PC-3 (cell line): ENCODE data around the gene MACROH2A1. TPM values are rescaled to one million over a fixed set of nuclear protein-coding genes. Genes with fewer than 3 reads are reported as not detected.

Source experiments
- ATAC-seq: fragments of 200-7000 bp; cut with Tn5 transposase; 2 replicates; pipeline ENCODE4 v1.9.1; 2020; ENCODE audit warnings: mild to moderate bottlenecking, moderate library complexity
- BruUV-seq: library from RNA; stranded (reverse); fragments of 400-500 nt; replicated peaks from 2 replicates; lab custom pipeline; 2021; lab: Mats Ljungman, UMichigan
- CTCF ChIA-PET: fragments of 300-600 bp; sonication (Branson Sonifier 250); formaldehyde crosslinking; loops from one replicate; lab custom pipeline; 2022; ENCODE audit warnings: antibody characterized with exemption; lab: Charles Lee
- POLR2A ChIA-PET: fragments of 300-600 bp; sonication (Branson Sonifier 250); formaldehyde crosslinking; loops from one replicate; lab custom pipeline; 2022; ENCODE audit warnings: antibody characterized with exemption; ENCODE audit not compliant: unreplicated experiment; lab: Charles Lee
- DNase-seq: peaks from one replicate; pipeline ENCODE4 v3.0.0-alpha.2; 2015
- H2AFZ ChIP-seq: fragments of 300-600 bp; sonication (generic); 2 replicates; pipeline ENCODE4 v1.6.0; 2016; ENCODE audit warnings: antibody characterized with exemption, low read length
- H3F3A ChIP-seq: fragments of 300-600 bp; sonication (generic); one replicate; pipeline ENCODE4 v1.6.0; 2017; ENCODE audit warnings: antibody characterized with exemption, low read length, control low read depth, mild to moderate bottlenecking; ENCODE audit not compliant: unreplicated experiment
- H3K27ac ChIP-seq: fragments of 300-600 bp; sonication (generic); 2 replicates; pipeline ENCODE4 v1.5.1; 2016; ENCODE audit warnings: mild to moderate bottlenecking, low read length
- H3K27me3 ChIP-seq: fragments of 300-600 bp; sonication (generic); 2 replicates; pipeline ENCODE4 v1.6.1; 2016; ENCODE audit warnings: low read length, mixed read lengths
- H3K36me3 ChIP-seq: fragments of 300-600 bp; sonication (generic); 2 replicates; pipeline ENCODE4 v1.6.1; 2016; ENCODE audit warnings: low read depth, mixed run types, low read length, mixed read lengths
- H3K4me1 ChIP-seq: fragments of 300-600 bp; sonication (generic); 2 replicates; pipeline ENCODE4 v1.5.1; 2016; ENCODE audit warnings: low read length; ENCODE audit not compliant: insufficient read depth
- H3K4me2 ChIP-seq: fragments of 300-600 bp; sonication (generic); 2 replicates; pipeline ENCODE4 v1.6.0; 2016; ENCODE audit warnings: low read length
- H3K4me3 ChIP-seq: fragments of 300-600 bp; sonication (generic); 2 replicates; pipeline ENCODE4 v1.5.1; 2016; ENCODE audit warnings: mild to moderate bottlenecking, low read length, mixed read lengths
- H3K79me2 ChIP-seq: fragments of 300-600 bp; sonication (generic); 2 replicates; pipeline ENCODE4 v1.6.1; 2017; ENCODE audit warnings: low read length, mixed read lengths
- H3K9ac ChIP-seq: fragments of 300-600 bp; sonication (generic); 2 replicates; pipeline ENCODE4 v1.6.0; 2016; ENCODE audit warnings: mild to moderate bottlenecking, low read length
- H3K9me2 ChIP-seq: fragments of 300-600 bp; sonication (generic); replicated peaks from 2 replicates; pipeline ENCODE4 v1.6.1; 2016; ENCODE audit warnings: mixed run types, low read length, mixed read lengths
- H3K9me3 ChIP-seq: fragments of 300-600 bp; sonication (generic); 2 replicates; pipeline ENCODE4 v1.6.1; 2016; ENCODE audit warnings: low read length, mixed read lengths
- H4K20me1 ChIP-seq: fragments of 300-600 bp; sonication (generic); 2 replicates; pipeline ENCODE4 v1.6.1; 2016; ENCODE audit warnings: low read length, mixed read lengths
- EZH2 ChIP-seq: fragments of 300-600 bp; sonication (generic); IDR thresholded peaks from one replicate; pipeline ENCODE4 v1.6.1; 2017; ENCODE audit warnings: antibody characterized with exemption, mild to moderate bottlenecking, low read length; ENCODE audit not compliant: unreplicated experiment
- EZH2phosphoT487 ChIP-seq: fragments of 300-600 bp; sonication (generic); IDR thresholded peaks from 2 replicates; pipeline ENCODE4 v1.6.1; 2018; ENCODE audit warnings: mild to moderate bottlenecking, antibody characterized with exemption, low read length, borderline replicate concordance
- intact Hi-C: fragments of 100-400 bp; cut with micrococcal nuclease; formaldehyde crosslinking; loops from 2 replicates; pipeline ENCODE4 v1.9.0; 2023
- total RNA-seq: library from RNA; depleted of rRNA; stranded (reverse); fragments of >200 nt; gene quantifications from 2 replicates; pipeline ENCODE4 v1.2.3, GENCODE V29; 2014
- TF ChIP-seq, protein P1 (sequence below): fragments of 300-600 bp; sonication (generic); conservative IDR thresholded peaks from 2 replicates; pipeline ENCODE4 v1.5.1; 2017; ENCODE audit warnings: antibody characterized with exemption, low read depth, mild to moderate bottlenecking, low read length

MACROH2A1 gene
- total RNA-seq, 1 experiment from 2014 or later, result 388 TPM

- peaks cover 22% of the 10 kb centered on the region for H3K4me1 ChIP-seq
- no TSS peak for BruUV-seq
- TF ChIP-seq EZH2, result no peak
- TF ChIP-seq EZH2phosphoT487, result no peak
- TF ChIP-seq, protein P1, sequence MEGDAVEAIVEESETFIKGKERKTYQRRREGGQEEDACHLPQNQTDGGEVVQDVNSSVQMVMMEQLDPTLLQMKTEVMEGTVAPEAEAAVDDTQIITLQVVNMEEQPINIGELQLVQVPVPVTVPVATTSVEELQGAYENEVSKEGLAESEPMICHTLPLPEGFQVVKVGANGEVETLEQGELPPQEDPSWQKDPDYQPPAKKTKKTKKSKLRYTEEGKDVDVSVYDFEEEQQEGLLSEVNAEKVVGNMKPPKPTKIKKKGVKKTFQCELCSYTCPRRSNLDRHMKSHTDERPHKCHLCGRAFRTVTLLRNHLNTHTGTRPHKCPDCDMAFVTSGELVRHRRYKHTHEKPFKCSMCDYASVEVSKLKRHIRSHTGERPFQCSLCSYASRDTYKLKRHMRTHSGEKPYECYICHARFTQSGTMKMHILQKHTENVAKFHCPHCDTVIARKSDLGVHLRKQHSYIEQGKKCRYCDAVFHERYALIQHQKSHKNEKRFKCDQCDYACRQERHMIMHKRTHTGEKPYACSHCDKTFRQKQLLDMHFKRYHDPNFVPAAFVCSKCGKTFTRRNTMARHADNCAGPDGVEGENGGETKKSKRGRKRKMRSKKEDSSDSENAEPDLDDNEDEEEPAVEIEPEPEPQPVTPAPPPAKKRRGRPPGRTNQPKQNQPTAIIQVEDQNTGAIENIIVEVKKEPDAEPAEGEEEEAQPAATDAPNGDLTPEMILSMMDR, result no peak
- H3K36me3 ChIP-seq, result no peaks in the 10 kb centered on the region
- no peaks in the 10 kb centered on the region for H3K79me2 ChIP-seq
- H3K4me2 ChIP-seq, result peak overlapping the region; percentile 26; the same call in 1 of the 2 replicates
- intact Hi-C loops, result loop anchor here (2.0 to 5.0 kb wide), 2 partner anchors 13 to 77 kb away; no protein-coding TSS in a partner anchor
- ChIA-PET CTCF (no interaction called here), POLR2A (interaction anchor here (0.5 kb wide), 1 partner anchor 130 kb away, joined by 4 read pairs; no protein-coding TSS in a partner anchor)
- ATAC-seq, result peak; percentile 6
- H3K9me2 ChIP-seq, result no peaks in the 10 kb centered on the region
- H3K9me3 ChIP-seq, result no peaks in the 10 kb centered on the region
- no peak overlapping the region for H2AFZ ChIP-seq
- DNase-seq, result no peak
- no peaks in the 10 kb centered on the region for H3F3A ChIP-seq
- H3K9ac ChIP-seq, result no peak overlapping the region
- H3K27ac ChIP-seq, result no peak overlapping the region
- H3K27me3 ChIP-seq, result no peaks in the 10 kb centered on the region
- no peaks in the 10 kb centered on the region for H4K20me1 ChIP-seq
- no peak overlapping the region for H3K4me3 ChIP-seq
Observed at GRCh38 chr5:135324160-135324559, 74.9 kb downstream of the MACROH2A1 start.

DNA sequence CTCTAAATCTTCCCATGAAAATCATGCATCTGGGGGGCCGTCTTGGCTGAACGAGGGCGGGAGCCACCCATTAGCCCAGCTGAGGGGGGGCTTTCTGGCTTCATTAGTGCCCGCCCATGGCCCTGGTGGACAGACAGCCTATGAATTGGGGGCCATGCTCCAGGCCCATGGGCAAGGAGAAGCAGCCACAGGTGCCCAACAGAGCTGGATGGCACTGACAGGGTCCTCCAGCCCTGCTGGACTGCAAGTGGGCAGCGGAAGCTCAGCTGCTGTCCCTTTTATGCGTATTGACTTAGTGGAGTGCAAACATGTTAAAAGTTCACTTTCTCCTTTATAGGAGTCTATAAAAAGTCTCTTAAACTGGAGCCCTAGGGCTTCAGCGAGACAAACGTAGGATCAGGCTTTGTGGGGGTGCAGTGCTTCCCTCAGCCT lies 75.3 kb downstream of the MACROH2A1 start:
- Histone ChIP-seq H3K27ac (no peak overlapping the region), H3K36me3 (no peaks in the 10 kb centered on the region), H2AFZ (no peak overlapping the region), H3K27me3 (no peaks in the 10 kb centered on the region), H3F3A (no peaks in the 10 kb centered on the region), H4K20me1 (no peaks in the 10 kb centered on the region), H3K79me2 (no peaks in the 10 kb centered on the region), H3K9me3 (no peaks in the 10 kb centered on the region), H3K9me2 (no peaks in the 10 kb centered on the region), H3K4me2 (peak overlapping the region; percentile 26; the same call in 1 of the 2 replicates), H3K9ac (no peak overlapping the region), H3K4me3 (no peak overlapping the region), H3K4me1 (peaks cover 22% of the 10 kb centered on the region)
- ATAC-seq, result peak; percentile 73
- DNase-seq, result peak; percentile 27
- ChIA-PET POLR2A (no interaction called here), CTCF (no interaction called here)
- BruUV-seq, result no TSS peak
- intact Hi-C loops, result loop anchor here (2.0 to 5.0 kb wide), 2 partner anchors 13 to 76 kb away; no protein-coding TSS in a partner anchor
- TF ChIP-seq EZH2phosphoT487 (no peak), EZH2 (no peak)
- TF ChIP-seq, protein P1, result no peak

DNA sequence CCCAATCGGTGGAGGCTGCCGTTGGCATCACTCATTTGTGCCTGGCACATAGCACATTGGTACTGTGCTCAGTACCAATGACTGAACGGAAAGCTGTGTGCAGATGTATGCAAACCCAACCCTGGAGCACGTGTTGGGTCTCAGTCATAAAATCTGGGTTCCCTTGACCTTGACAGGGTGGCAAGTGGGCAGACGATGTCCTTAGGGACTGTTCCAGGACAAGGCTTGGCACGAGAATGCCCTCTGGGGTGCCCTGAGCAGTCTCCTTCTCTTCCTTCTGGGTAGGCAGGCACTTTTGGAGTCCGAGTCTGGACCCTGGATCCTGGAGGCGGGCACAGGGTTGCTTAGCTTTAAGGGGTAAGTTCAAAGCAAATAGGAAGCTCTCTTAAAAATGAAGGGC lies 75.8 kb downstream of the MACROH2A1 start:
- intact Hi-C loops, result loop anchor here (5.0 kb wide), 1 partner anchor 76 kb away; no protein-coding TSS in a partner anchor
- Histone ChIP-seq H3K9me3 (no peaks in the 10 kb centered on the region), H3K27me3 (no peaks in the 10 kb centered on the region), H2AFZ (no peak overlapping the region), H3K79me2 (no peaks in the 10 kb centered on the region), H3K9ac (no peak overlapping the region), H3K4me1 (peaks cover 22% of the 10 kb centered on the region), H3K36me3 (no peaks in the 10 kb centered on the region), H3F3A (no peaks in the 10 kb centered on the region), H3K27ac (no peak overlapping the region), H4K20me1 (no peaks in the 10 kb centered on the region), H3K4me3 (no peak overlapping the region), H3K9me2 (no peaks in the 10 kb centered on the region), H3K4me2 (no peak overlapping the region)
- ChIA-PET POLR2A (no interaction called here), CTCF (no interaction called here)
- TF ChIP-seq EZH2phosphoT487, result no peak
- TF ChIP-seq, protein P1, result no peak
- TF ChIP-seq EZH2, result no peak
- no peak for DNase-seq
- no TSS peak for BruUV-seq
- no peak for ATAC-seq
